Testis (tissue), 2 donors: Measurements from ENCODE around the gene KLC3.
"Not testable (repeated sequence)": the region's sequence is repeated elsewhere in the genome, so short reads cannot be mapped to it uniquely, and the experiment has no call there.

ENCODE experiments used
- CTCF ChIP-seq, 3 experiments: fragments of 450-650 bp in 2 of 3; fragments of 200-600 bp in 1 of 3; sonication (generic) in 1 of 3; IDR thresholded peaks; one replicate each; pipeline ENCODE4 v1.5.1; 2016 to 2019; ENCODE audit warnings: antibody characterized with exemption in 3 of 3, mild to moderate bottlenecking in 2 of 3, moderate library complexity in 1 of 3
- POLR2A ChIP-seq: fragments of 450-650 bp; IDR thresholded peaks from one replicate; pipeline ENCODE4 v1.6.1; 2017; ENCODE audit warnings: antibody characterized with exemption, mild to moderate bottlenecking, moderate library complexity

DNA sequence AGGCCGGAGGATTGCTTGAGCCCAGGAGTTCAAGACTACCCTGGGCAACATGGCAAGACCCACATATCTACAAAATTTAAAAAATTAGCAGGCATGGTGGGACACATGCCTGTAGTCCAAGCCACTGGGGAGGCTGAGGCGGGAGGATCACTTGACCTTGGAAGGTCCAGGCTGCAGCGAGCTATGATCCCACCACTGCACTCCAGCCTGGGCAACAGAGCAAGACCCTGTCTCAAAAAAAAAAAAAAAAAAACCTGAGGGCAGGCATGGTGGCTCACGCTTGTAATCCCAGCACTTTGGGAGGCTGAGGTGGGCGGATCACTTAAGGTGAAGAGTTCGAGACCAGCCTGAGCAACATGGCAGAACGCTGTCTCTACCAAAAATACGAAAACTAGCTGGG lies 31.2 kb upstream of the KLC3 start:
- not testable (repeated sequence) for TF ChIP-seq POLR2A; CTCF (IDR thresholded peaks at IDR 0.05)
